Measurements from ENCODE around the gene NDUFB10.

Gene NDUFB10

GRCh38 chr16:1972490-1972877, 13.1 kb downstream of the NDUFB10 start:
- no peak for DNase-seq

- no peak for DNase-seq
Observed at GRCh38 chr16:1973461-1974156, 14.3 kb downstream of the NDUFB10 start.

- DNase-seq: no peak
Observed at GRCh38 chr16:1974157-1975070, 15.1 kb downstream of the NDUFB10 start.

- no peak for DNase-seq
Observed at GRCh38 chr16:1975432-1976215, 16.3 kb downstream of the NDUFB10 start.

- DNase-seq: no peak
Observed at GRCh38 chr16:1976216-1976520, 16.8 kb downstream of the NDUFB10 start.

- DNase-seq: no peak
Observed at GRCh38 chr16:1976951-1977874, 17.9 kb downstream of the NDUFB10 start.

GRCh38 chr16:1977875-1978268, 18.5 kb downstream of the NDUFB10 start:
- no peak for DNase-seq

- no peak for DNase-seq
Observed at GRCh38 chr16:1978476-1979120, 19.3 kb downstream of the NDUFB10 start.

- no peak for DNase-seq
Observed at GRCh38 chr16:1979271-1980029, 20.1 kb downstream of the NDUFB10 start.

- no peak for DNase-seq
Observed at GRCh38 chr16:1980030-1980769, 20.9 kb downstream of the NDUFB10 start.

GRCh38 chr16:1980770-1981087, 21.4 kb downstream of the NDUFB10 start:
- DNase-seq: no peak

GRCh38 chr16:1981398-1981836, 22.1 kb downstream of the NDUFB10 start, which contains the start of gene NOXO1:
Gene NOXO1, minus strand, starts transcription at chr16:1981469. Its CDS starts 290 bp downstream, at chr16:1981179.
- DNase-seq: no peak

GRCh38 chr16:1982013-1982433, 22.7 kb downstream of the NDUFB10 start:
- DNase-seq: no peak

- no peak for DNase-seq
Observed at GRCh38 chr16:1982991-1983543, 23.7 kb downstream of the NDUFB10 start.

- peak; percentile 36 for DNase-seq
Observed at GRCh38 chr16:1983544-1984346, 24.4 kb downstream of the NDUFB10 start, which contains the start of gene GFER. Gene GFER, plus strand, starts transcription at chr16:1984193. Its CDS starts 26 bp downstream, at chr16:1984219.

GRCh38 chr16:1984347-1985225, 25.2 kb downstream of the NDUFB10 start:
- DNase-seq: no peak

- no peak for DNase-seq
Observed at GRCh38 chr16:1985466-1986150, 26.3 kb downstream of the NDUFB10 start.
